Activated T-helper 17 cell treated with anti-CD3 and anti-CD28 coated beads, Interleukin-2, amount 50 U/mL, for 72 hours (primary cell): Measurements from ENCODE around the gene MGAT5. TPM values are rescaled to one million over a fixed set of nuclear protein-coding genes. Genes with fewer than 3 reads are reported as not detected.

Experiments used
- ATAC-seq: fragments of 150-1000 bp; cut with Tn5 transposase; replicated peaks from 2 replicates; pipeline ENCODE4 v1.10.0; 2021; ENCODE audit warnings: mild to moderate bottlenecking, moderate library complexity
- H3K27ac Mint-ChIP-seq: one replicate; pipeline ENCODE4 v1.8.0; 2022; ENCODE audit warnings: mixed read lengths
- H3K27me3 Mint-ChIP-seq: one replicate; pipeline ENCODE4 v1.8.0; 2022; ENCODE audit warnings: mixed read lengths
- H3K36me3 Mint-ChIP-seq: one replicate; pipeline ENCODE4 v1.8.0; 2022; ENCODE audit warnings: low read depth, mild to moderate bottlenecking, mixed read lengths
- H3K4me1 Mint-ChIP-seq: one replicate; pipeline ENCODE4 v1.8.0; 2022; ENCODE audit warnings: mixed read lengths
- H3K4me3 Mint-ChIP-seq: one replicate; pipeline ENCODE4 v1.8.0; 2022; ENCODE audit warnings: mild to moderate bottlenecking, mixed read lengths
- H3K9me3 Mint-ChIP-seq: one replicate; pipeline ENCODE4 v1.8.0; 2022; ENCODE audit warnings: mixed read lengths
- total RNA-seq, 2 donors: library from RNA; stranded (reverse); gene quantifications; one replicate each; pipeline ENCODE4 v1.2.3, GENCODE V29; 2022

Gene MGAT5
- total RNA-seq, 2 donors from 2014 or later: 53.0 to 53.1 TPM

GRCh38 chr2:134367213-134367612, 113.3 kb downstream of the MGAT5 start:
- no peak for ATAC-seq
- H3K4me3 Mint-ChIP-seq: no peak overlapping the region
- H3K9me3 Mint-ChIP-seq: no peaks in the 10 kb centered on the region
- H3K36me3 Mint-ChIP-seq: peaks cover 86% of the 10 kb centered on the region
- H3K27me3 Mint-ChIP-seq: no peaks in the 10 kb centered on the region
- peaks cover 35% of the 10 kb centered on the region for H3K4me1 Mint-ChIP-seq
- H3K27ac Mint-ChIP-seq: no peak overlapping the region

- H3K4me3 Mint-ChIP-seq: no peak overlapping the region
- H3K36me3 Mint-ChIP-seq: peaks cover 86% of the 10 kb centered on the region
- H3K27me3 Mint-ChIP-seq: no peaks in the 10 kb centered on the region
- peaks cover 35% of the 10 kb centered on the region for H3K4me1 Mint-ChIP-seq
- peak overlapping the region; percentile 54 for H3K27ac Mint-ChIP-seq
- H3K9me3 Mint-ChIP-seq: no peaks in the 10 kb centered on the region
- ATAC-seq: peak; percentile 51
These were observed 114.3 kb downstream of the MGAT5 start for GRCh38 chr2:134368009-134368817.

GRCh38 chr2:134369220-134369902, 115.5 kb downstream of the MGAT5 start:
- no peak for ATAC-seq

DNA sequence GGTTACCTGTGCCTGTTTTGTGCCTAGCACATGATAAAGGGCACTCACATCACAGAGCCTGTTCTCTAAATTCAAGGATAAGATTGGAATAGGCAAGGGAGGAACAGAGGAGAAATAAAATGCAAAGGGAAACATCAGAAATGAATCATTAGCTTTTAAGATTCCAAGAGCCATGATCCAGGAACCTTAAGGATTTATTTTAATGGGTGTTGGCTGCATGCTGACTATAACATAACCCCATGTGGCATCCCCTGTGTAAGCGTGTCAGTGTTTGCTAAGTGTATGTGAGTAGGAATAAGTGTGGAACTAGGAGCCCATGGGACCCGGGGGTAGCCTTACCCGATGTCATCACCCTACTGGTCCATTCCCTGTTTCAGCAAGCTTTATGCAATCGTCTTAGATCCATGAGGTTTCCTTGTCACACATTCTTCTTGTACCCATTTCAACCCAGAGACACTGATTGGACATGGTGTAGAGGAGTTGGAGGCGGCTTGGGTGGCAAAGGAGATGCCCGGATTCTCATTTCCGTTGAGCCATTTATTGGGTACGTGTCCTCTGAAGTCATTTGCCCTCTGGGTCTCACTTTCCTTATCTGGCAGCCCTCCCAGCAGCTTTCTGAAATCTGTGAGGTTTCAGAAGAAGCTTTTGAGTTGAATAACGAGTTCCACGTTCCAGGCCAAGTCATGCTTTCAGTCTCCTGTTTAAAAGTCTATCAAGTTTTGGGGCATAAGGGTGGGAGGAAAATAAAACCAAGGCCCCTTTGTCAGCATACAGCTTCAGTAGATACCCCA, 117.0 kb downstream of the MGAT5 start:
- Mint-ChIP-seq H3K27me3 (no peaks in the 10 kb centered on the region), H3K36me3 (peaks cover 85% of the 10 kb centered on the region), H3K27ac (peak overlapping the region; percentile 39), H3K4me3 (no peak overlapping the region), H3K4me1 (peaks cover 28% of the 10 kb centered on the region), H3K9me3 (no peaks in the 10 kb centered on the region)
- no peak for ATAC-seq

More at GRCh38 chr2:134369220-134369902, 115.5 kb downstream of the MGAT5 start:
- Mint-ChIP-seq H3K36me3 (peaks cover 86% of the 10 kb centered on the region), H3K9me3 (no peaks in the 10 kb centered on the region), H3K27ac (peak overlapping the region; percentile 39), H3K4me1 (peaks cover 35% of the 10 kb centered on the region), H3K4me3 (no peak overlapping the region), H3K27me3 (no peaks in the 10 kb centered on the region)

DNA sequence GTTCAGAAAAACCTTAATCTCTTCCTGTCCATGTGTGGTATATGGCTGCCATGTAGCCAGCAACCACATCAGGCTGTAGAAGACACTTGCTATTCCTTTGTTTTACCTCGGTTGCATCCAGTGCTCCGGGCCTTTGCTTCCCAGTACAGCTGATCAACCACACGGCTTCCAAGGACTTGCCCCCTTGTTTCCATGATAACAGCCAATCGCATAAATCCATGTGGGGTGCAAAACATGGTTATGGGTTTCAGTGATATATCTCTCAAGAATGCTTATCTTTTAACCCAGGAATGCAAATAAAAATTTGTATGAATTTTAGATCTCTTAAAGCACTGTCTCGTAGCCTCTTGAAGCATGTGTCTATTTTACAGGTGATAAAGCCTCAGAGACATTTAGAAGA, 118.3 kb downstream of the MGAT5 start:
- Mint-ChIP-seq H3K4me1 (peaks cover 28% of the 10 kb centered on the region), H3K36me3 (peaks cover 91% of the 10 kb centered on the region), H3K4me3 (no peak overlapping the region), H3K27ac (peak overlapping the region; percentile 15), H3K27me3 (no peaks in the 10 kb centered on the region), H3K9me3 (no peaks in the 10 kb centered on the region)
- no peak for ATAC-seq

GRCh38 chr2:134372611-134373131, 118.8 kb downstream of the MGAT5 start:
- no peaks in the 10 kb centered on the region for H3K9me3 Mint-ChIP-seq
- no peak for ATAC-seq
- H3K36me3 Mint-ChIP-seq: peaks cover 91% of the 10 kb centered on the region
- no peak overlapping the region for H3K4me3 Mint-ChIP-seq
- H3K27ac Mint-ChIP-seq: peak overlapping the region; percentile 15
- no peaks in the 10 kb centered on the region for H3K27me3 Mint-ChIP-seq
- H3K4me1 Mint-ChIP-seq: peaks cover 23% of the 10 kb centered on the region

- H3K9me3 Mint-ChIP-seq: no peaks in the 10 kb centered on the region
- H3K36me3 Mint-ChIP-seq: peaks cover 84% of the 10 kb centered on the region
- H3K27me3 Mint-ChIP-seq: no peaks in the 10 kb centered on the region
- H3K4me3 Mint-ChIP-seq: no peak overlapping the region
- H3K27ac Mint-ChIP-seq: peak overlapping the region; percentile 82
- H3K4me1 Mint-ChIP-seq: peaks cover 9% of the 10 kb centered on the region
- no peak for ATAC-seq
These were observed 122.1 kb downstream of the MGAT5 start for GRCh38 chr2:134375935-134376334.

GRCh38 chr2:134377730-134378129, 123.9 kb downstream of the MGAT5 start:
- no peak overlapping the region for H3K4me3 Mint-ChIP-seq
- peak overlapping the region; percentile 2 for H3K27ac Mint-ChIP-seq
- no peaks in the 10 kb centered on the region for H3K27me3 Mint-ChIP-seq
- peaks cover 79% of the 10 kb centered on the region for H3K36me3 Mint-ChIP-seq
- H3K4me1 Mint-ChIP-seq: peaks cover 14% of the 10 kb centered on the region
- H3K9me3 Mint-ChIP-seq: no peaks in the 10 kb centered on the region
- no peak for ATAC-seq

GRCh38 chr2:134379293-134379692, 125.4 kb downstream of the MGAT5 start:
- no peak for ATAC-seq
- no peaks in the 10 kb centered on the region for H3K9me3 Mint-ChIP-seq
- no peaks in the 10 kb centered on the region for H3K27me3 Mint-ChIP-seq
- H3K4me1 Mint-ChIP-seq: peaks cover 18% of the 10 kb centered on the region
- H3K4me3 Mint-ChIP-seq: no peak overlapping the region
- H3K36me3 Mint-ChIP-seq: peaks cover 78% of the 10 kb centered on the region
- H3K27ac Mint-ChIP-seq: peak overlapping the region; percentile 74

- Mint-ChIP-seq H3K36me3 (peaks cover 77% of the 10 kb centered on the region), H3K27me3 (no peaks in the 10 kb centered on the region), H3K4me3 (no peak overlapping the region), H3K27ac (peak overlapping the region; percentile 74), H3K4me1 (peaks cover 19% of the 10 kb centered on the region), H3K9me3 (no peaks in the 10 kb centered on the region)
- no peak for ATAC-seq
These were observed 125.8 kb downstream of the MGAT5 start for GRCh38 chr2:134379722-134380121.

- H3K27ac Mint-ChIP-seq: peak overlapping the region; percentile 42
- no peaks in the 10 kb centered on the region for H3K9me3 Mint-ChIP-seq
- peaks cover 76% of the 10 kb centered on the region for H3K36me3 Mint-ChIP-seq
- H3K27me3 Mint-ChIP-seq: no peaks in the 10 kb centered on the region
- H3K4me1 Mint-ChIP-seq: peaks cover 17% of the 10 kb centered on the region
- ATAC-seq: no peak
- H3K4me3 Mint-ChIP-seq: no peak overlapping the region
These were observed 127.3 kb downstream of the MGAT5 start for GRCh38 chr2:134381141-134381540.

- Mint-ChIP-seq H3K9me3 (no peaks in the 10 kb centered on the region), H3K4me1 (peaks cover 11% of the 10 kb centered on the region), H3K4me3 (no peak overlapping the region), H3K36me3 (peaks cover 62% of the 10 kb centered on the region), H3K27ac (no peak overlapping the region), H3K27me3 (no peaks in the 10 kb centered on the region)
- no peak for ATAC-seq
These were observed 130.3 kb downstream of the MGAT5 start for GRCh38 chr2:134384131-134384530.

GRCh38 chr2:134385195-134385594, 131.3 kb downstream of the MGAT5 start:
- Mint-ChIP-seq H3K4me3 (no peak overlapping the region), H3K9me3 (no peaks in the 10 kb centered on the region), H3K4me1 (peaks cover 10% of the 10 kb centered on the region), H3K36me3 (peaks cover 65% of the 10 kb centered on the region), H3K27me3 (no peaks in the 10 kb centered on the region), H3K27ac (no peak overlapping the region)
- no peak for ATAC-seq

GRCh38 chr2:134386310-134386709, 132.4 kb downstream of the MGAT5 start:
- peaks cover 64% of the 10 kb centered on the region for H3K36me3 Mint-ChIP-seq
- ATAC-seq: no peak
- peaks cover 14% of the 10 kb centered on the region for H3K4me1 Mint-ChIP-seq
- no peak overlapping the region for H3K4me3 Mint-ChIP-seq
- H3K27ac Mint-ChIP-seq: peak overlapping the region; percentile 31
- H3K27me3 Mint-ChIP-seq: no peaks in the 10 kb centered on the region
- H3K9me3 Mint-ChIP-seq: no peaks in the 10 kb centered on the region
